DND-41 (cell line): ENCODE results near the gene CPN1.

ENCODE experiments used
- EZH2 ChIP-seq: IDR thresholded peaks from 3 replicates; pipeline ENCODE4 v1.6.1; 2012; ENCODE audit warnings: borderline replicate concordance, low read depth, mild to moderate bottlenecking, moderate library complexity, low read length, inconsistent platforms; ENCODE audit not compliant: severe bottlenecking
- TF ChIP-seq, protein P1 (sequence below): IDR thresholded peaks from 2 replicates; pipeline ENCODE4 v1.5.1; 2012; ENCODE audit warnings: borderline replicate concordance, low read length, moderate library complexity, mild to moderate bottlenecking; ENCODE audit not compliant: poor library complexity, severe bottlenecking; ENCODE audit errors: extremely low read depth

DNA sequence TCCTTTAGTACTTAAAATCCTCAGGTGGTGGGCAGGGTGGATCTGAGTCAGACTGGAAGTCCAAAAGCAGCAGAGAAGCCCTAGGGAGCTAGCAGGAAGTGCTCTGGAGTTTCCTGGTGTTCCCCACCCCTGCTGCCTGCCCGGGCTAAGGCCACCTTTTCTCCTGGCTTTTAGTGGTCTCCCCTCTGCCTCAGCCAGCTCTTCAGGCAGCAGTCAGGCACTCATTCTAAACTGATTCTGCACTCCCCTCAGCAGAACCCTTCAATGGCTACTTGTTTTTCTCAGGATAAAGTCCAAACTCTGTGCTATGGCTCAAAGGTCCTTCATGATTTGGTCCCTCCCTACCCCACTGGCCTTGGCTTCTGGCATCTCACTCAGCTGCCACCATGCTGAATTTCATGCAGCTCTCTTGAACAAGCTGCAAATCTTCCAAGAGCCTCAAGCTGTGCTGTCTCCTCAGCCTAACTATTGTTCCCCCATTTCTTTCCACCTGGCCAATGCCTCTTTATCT is 43.1 kb downstream of the CPN1 start:
- TF ChIP-seq, protein P1, sequence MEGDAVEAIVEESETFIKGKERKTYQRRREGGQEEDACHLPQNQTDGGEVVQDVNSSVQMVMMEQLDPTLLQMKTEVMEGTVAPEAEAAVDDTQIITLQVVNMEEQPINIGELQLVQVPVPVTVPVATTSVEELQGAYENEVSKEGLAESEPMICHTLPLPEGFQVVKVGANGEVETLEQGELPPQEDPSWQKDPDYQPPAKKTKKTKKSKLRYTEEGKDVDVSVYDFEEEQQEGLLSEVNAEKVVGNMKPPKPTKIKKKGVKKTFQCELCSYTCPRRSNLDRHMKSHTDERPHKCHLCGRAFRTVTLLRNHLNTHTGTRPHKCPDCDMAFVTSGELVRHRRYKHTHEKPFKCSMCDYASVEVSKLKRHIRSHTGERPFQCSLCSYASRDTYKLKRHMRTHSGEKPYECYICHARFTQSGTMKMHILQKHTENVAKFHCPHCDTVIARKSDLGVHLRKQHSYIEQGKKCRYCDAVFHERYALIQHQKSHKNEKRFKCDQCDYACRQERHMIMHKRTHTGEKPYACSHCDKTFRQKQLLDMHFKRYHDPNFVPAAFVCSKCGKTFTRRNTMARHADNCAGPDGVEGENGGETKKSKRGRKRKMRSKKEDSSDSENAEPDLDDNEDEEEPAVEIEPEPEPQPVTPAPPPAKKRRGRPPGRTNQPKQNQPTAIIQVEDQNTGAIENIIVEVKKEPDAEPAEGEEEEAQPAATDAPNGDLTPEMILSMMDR = no peak
- TF ChIP-seq EZH2 = no peak
